Muscle of arm (tissue), 12 donors: ENCODE data around the gene SNCAIP. TPM values are rescaled to one million over a fixed set of nuclear protein-coding genes. Genes with fewer than 3 reads are reported as not detected.
A peak's percentile ranks its signal among the peaks of the same experiment; 100 is the strongest.
"Not testable (repeated sequence)": the region's sequence is repeated elsewhere in the genome, so short reads cannot be mapped to it uniquely, and the experiment has no call there.

ENCODE experiments used
- DNase-seq: peaks from one replicate; pipeline ENCODE4 v3.0.0-alpha.2; 2013
- polyA plus RNA-seq, 12 donors: library from polyadenylated mRNA; unstranded; fragments of 120-200 nt; gene quantifications; one replicate each; pipeline ENCODE4 v1.2.1, GENCODE V29; 2013; ENCODE audit not compliant: insufficient read length in 12 of 12

The SNCAIP gene
- polyA plus RNA-seq, 12 donors = 7.6 to 28.4 (median 10.9) TPM; not detected in 1

DNA sequence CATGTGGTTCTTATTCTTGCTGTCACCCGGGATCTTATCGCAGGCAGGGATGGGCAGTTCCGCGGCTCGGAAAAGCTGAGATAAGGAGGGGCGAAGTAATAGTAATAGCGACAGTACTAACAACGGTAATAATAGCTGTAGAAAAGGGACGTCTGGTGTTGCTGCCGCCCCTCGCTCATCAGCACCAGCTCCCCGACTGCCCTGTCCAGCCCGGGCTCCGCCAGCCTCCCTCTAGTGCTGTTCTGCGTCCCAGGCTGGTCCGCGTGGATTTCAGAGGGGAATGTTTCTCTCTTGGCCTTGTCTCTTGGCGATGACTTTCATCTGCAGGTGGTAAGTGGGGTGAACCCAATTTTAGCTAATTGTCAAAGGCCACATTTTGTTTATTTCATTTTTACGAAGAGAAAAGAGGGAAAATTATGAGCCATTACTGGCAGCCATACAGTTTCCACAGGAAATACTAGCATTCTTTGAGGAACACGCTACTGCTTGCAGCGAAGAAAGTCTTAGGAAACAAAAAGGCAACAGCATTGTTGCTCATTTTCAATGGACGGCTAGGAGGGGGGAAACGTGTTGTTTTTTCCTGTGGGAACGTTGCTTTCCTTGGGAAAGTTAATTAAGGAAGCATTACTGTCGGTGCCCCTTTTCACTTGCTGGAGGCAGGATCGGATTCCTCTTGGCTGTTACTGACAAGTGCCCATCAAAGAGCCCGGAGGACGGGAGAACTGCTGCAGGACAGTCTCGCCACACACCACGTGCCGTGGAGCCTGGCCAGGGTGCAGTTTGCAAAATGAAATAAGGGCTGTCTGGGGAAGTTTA lies 762 bp downstream of the SNCAIP start:
- peak; percentile 72 for DNase-seq

DNA sequence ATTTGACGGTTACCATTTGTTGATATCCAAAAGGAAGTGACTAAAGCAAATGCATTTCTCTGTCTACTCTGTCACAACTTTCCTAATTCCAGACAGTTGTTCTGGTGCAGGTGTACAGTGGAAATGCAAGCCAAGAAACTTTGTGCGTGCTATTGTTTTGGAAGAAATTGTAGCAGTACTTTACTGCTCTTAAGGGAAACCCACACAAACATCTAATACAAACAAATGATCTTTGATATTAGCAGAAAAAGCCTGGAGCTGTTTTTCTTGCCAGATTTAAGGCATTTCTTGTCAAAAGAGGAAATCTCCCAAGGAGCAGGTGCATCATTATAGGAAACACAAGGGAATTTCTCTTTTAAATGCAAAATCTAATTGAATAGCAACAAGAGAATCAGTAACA lies 2.0 kb downstream of the SNCAIP start:
- DNase-seq = peak; percentile 25

DNA sequence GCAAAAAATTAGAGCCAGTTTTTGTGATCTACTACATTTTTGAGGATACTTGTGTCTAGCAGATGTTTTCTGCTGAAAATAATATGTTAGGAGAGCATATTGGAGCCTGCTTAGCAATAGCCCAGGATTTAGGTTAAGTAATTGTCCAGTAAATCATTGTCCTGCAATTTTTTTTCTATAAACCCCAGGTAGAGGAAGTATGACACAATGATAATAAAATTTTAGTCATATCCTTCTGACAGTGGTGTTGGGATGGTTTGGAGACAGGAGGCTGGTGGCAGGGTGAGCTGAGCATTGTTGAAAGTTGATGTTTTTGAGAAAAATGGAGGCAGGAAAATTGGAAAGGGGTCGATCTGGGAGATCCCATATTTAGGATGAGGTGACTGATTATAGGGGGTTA lies 3.5 kb downstream of the SNCAIP start:
- no peak for DNase-seq

DNA sequence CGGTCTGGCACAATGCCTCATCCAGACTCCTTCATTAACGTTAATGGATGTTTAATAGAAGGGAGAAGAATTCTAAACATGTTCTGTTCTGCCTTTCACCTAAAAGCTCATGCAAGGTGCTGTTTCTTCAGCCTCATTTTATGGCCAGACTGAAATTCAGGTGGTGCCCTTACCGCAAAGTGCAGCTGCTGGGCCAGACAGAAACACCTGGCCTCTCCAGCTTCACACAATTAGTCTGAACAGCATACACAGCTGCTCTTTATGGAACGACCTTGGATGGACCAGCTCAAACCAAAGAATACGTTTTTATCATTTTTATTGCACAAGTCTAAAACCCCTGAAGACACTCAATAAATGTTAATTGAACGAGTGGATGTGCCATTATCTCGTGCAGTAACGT lies 4.6 kb downstream of the SNCAIP start:
- DNase-seq = no peak

DNA sequence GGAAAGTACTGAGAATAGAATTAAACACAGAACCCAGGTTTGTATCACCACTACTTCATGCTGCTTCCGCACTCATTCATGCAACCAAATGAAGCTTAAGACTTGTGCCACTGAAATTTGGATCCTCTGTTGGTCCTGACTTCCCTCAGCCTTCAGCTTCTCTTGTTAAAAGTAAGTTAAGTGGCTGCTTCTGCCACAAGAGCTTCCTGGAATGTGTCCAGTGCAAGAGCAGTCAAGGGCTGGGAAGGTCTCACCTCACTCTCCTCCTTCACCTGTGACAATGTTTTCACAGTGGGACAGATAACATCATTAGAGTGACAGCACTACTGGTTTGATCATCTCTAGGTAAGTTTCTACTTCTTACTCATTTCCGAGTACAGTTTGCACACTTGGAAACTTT lies 7.9 kb downstream of the SNCAIP start:
- DNase-seq = no peak

DNA sequence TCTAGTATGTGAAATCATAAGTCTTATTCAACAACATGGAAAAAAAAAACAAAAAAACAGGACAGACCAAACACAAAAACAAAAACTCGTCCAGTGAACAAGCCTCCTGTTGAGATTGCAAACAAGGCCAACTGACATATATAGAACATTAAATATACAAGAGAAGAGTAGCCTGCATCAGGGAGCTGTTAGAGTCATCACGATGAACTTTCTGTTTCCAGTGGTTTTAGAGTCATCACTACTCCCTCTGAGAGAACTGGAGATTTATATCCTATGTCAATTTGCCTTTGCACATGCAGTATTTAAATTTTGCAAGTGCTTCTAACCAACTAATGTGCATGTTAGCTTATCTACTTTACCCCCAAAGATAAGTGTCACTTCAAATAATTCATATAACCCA lies 9.9 kb downstream of the SNCAIP start:
- DNase-seq = no peak

DNA sequence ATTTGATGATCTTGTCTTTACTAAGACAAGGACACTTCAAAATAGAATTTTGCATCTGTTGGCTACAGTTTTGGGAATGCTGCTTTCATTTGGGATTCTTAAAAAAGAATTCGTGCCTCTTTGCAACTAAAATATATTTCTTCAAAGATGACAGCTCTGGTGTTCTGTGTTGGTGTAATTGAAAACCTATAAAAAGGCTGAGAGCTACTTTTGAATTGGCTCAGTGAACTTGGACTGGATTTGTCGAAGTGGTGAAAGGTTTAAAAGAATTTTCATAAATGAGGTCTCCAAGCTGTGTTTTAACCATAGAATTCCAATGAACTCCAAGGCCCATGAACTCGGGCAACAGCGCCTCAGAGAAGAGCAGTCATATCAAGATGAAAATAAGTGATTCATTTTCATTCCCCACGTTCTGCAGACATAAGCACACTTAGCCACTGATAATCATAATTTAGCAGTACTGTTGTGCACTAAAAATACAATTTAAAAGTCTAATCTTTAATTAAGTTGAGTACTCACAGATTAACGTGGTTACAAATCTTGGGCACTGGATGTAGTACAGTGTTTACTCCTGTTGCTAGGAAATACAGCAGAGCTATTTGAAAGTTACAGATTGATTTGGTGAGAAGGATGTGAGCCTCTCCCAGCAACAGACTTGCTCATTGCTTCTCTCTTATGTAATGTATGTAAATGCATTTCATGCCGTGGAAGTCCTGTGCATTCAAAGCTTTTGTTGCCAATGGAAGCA lies 10.9 kb downstream of the SNCAIP start:
- DNase-seq = no peak

DNA sequence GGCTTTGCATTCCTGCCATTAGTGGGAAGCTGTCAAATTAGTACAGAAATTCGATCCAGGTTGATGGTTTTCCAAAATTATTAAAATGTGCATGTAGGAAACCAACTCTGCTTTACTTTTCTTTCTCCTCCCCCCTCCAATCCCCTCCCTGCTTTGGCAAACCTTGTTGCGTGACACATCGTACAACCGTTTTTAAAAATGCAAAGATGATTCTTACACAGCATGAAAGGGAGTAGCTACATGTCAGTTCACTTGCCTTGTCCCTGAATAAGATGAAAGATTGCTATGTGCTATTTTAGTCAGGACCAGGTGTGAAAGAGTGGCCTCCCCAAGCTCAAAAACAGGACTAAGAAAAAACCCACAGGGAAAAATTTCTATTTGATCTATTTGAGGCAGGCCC lies 11.7 kb downstream of the SNCAIP start:
- no peak for DNase-seq

DNA sequence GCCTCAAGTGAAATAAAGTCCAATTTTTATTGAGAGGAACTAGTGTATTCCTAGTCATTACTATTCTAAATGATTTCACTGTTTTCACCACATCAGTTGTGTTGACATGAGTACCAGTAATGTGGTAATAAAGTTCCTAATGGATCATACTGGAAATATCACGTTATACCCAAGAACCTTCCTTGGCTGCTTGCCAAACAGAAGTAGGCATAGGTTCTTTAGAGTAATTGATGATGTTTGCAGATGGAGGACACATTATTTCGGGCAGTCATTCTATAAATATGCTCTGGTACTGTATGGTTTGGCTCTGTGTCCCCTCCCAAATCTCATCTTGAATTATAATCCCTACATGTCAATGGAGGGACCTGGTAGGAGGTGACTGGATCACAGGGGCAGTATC lies 15.1 kb downstream of the SNCAIP start:
- no peak for DNase-seq

DNA sequence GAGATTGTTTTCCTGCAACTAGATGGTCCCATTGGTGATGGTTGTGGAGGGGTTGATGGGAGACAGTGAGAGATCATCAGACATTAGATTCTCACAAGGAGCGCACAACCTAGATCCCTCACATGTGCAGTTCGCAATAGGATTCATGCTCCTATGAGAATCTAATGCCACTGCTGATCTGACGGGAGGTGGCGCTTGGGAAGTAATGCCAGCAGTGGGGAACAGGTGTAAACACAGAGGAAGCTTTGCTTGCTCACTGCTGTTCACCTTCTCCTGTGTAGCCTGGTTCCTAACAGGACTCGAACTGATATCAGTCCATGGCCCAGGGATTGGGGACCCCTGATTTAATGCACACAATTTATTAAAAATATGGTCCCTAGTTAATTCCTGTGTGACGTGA lies 18.8 kb downstream of the SNCAIP start:
- DNase-seq = no peak

DNA sequence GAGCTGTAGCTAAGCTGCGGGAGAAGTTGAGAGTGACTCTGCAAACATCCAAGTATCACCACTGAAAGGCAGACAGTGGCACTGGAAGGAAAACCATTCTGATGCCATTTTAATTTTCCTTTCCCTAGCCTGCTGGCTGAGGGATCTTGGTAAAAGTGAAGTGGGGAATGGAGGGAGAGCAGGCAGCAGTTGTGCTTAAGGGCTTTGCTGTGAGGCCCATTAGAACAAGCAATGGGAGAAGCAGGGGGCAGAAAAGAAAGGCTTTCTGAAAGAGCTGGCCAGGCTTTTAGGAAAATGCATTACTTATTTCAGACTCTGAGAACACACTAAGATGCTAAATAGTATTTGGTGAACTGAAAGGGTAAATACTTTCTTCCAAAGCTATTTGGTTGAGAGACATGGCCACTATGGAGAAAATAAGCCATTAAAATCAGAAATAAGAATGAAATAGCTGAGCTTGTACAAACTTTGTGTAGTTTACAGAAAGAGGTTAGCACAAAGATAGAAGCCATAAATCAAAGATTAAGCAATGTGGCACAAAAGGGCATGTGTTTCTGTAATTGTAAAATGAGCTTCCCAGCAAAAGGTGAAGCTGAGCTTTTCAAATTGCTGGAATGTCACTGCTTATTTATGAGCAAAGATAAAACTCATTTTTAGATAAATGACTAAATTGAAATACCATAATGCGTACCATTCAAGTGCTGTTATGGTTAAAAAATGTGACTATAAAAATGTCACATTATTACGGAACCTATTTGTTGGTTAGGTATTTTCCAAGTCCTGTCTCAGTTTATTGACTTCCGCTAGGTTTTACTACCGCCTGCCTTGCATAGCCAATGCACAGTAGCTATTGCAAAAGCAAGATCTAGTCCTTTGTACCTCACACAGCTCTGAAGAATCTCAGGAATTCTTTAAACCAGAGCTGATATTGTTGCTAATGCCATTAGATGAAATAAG lies 20.8 kb downstream of the SNCAIP start:
- no peak for DNase-seq

DNA sequence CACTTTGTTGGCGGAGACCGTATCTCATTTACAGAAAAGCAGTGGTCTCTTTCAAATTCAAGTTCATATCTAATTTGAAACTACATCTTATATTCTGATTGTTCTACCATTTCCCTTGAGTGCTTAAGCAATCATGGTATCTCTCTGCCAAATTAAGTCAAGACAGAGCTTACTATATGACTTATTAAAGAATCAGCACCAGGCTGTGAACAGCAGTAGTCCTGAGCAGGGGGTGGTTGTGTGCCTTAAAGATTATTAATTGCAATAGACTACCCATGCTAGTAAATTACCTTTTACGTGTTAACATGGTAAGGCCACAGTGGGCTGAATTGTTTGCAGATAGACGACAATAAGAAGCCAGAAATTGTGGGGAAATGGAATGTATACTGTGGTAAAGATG lies 21.5 kb downstream of the SNCAIP start:
- DNase-seq = no peak

DNA sequence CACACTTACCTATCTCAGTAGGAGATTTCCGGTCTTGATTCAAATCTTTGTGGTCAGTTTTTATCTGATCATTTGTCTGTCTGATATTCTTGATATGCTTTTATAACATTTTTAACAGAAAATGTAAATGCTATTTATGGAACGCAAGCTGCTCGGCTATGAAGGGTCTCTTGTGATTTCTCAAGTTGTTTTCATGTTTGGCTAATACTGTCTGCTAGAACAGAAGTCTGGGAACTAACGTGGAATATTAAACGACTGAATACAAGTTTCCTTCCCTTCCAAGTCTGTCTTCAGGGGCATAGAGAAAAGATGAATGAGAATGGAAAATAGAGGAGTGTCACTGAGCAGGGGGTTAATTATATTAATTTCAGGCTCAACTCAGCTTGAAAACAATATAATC lies 27.6 kb downstream of the SNCAIP start:
- DNase-seq = peak; percentile 34

DNA sequence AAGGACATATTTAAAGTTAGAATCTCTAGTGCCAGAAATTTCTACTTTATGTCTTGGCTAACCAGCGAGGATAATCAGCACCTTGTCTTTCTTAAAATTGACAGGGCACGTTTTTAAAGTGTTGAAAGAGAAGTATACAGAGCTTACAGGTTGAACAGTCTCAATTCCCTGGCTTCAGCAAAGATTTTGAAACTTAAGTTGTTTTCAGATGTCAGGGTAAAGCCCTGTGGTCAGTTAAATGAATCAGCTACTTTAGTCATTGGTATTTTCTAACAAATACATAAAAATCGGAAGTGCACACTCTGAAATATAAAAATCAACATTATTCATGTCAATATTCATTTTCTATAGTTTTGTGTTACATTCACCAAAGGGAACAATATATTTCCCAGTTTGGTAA lies 29.1 kb downstream of the SNCAIP start:
- DNase-seq = no peak

DNA sequence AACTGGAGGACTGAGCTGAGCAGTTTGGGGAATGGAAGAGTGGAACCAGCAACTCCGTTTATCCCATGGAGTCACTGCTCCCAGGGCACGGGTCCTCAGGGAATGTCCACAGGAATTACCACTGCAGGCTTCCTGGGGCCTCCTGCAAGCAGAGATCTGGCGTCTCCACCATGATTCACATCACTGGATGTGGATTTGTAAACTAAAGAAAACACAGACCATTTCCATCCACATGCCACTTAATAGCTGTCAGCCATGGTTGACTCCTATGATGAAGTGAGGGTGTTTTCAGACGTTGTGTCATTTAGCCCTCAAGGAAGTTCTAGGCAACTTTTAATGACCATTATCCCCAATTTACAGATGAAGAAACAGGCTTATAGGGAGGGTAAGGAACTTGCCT lies 30.2 kb downstream of the SNCAIP start:
- no peak for DNase-seq

DNA sequence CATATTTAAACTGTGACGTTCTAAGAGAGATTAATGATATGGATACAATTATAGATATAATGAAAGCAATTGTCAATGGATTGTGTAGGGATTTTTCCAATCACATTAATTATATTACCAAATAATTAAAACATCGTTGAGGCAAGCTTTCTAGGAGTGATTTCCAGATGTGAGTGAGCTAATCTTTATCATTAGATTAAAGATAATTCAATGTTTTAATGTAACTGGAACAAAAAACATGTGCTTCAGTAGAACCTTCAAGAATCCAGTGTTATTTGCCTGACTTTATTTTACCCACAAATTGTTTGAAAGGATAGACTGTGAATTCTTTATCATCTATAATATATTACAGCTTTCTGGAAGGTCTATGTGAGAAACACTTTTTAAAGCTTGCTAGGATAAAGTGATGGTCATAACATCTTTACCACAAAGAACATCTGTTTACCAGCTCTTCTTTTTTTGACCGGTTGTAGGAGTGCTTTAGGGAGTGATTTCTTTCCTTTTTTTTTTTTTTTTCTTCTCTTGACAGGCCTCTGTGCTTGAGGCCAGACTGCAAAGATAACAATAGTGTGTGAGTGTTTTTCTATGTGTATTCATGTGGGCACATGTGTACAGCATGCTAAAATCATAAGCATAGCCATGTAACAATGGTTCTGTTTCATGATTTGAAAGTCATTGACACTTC lies 35.0 kb downstream of the SNCAIP start:
- no peak for DNase-seq

DNA sequence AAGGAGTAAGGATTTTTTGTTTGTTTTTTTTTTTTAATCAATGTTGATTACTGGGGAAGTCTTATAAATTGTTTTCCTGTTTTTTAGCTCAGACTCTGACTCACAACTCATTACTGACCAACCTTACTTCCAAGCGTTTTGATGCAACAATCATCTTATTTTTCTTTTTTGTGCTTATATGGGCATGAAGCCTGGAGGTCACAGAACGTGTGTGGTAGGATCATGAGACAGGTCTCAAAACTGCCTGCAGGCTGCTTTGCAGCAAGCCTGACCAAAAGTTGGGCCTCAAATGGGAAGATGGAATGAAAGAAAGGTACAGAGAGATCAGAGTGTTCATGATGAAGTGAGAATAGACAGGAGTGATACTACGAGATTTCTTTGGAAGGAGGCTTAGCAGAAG lies 38.5 kb downstream of the SNCAIP start:
- DNase-seq = no peak

DNA sequence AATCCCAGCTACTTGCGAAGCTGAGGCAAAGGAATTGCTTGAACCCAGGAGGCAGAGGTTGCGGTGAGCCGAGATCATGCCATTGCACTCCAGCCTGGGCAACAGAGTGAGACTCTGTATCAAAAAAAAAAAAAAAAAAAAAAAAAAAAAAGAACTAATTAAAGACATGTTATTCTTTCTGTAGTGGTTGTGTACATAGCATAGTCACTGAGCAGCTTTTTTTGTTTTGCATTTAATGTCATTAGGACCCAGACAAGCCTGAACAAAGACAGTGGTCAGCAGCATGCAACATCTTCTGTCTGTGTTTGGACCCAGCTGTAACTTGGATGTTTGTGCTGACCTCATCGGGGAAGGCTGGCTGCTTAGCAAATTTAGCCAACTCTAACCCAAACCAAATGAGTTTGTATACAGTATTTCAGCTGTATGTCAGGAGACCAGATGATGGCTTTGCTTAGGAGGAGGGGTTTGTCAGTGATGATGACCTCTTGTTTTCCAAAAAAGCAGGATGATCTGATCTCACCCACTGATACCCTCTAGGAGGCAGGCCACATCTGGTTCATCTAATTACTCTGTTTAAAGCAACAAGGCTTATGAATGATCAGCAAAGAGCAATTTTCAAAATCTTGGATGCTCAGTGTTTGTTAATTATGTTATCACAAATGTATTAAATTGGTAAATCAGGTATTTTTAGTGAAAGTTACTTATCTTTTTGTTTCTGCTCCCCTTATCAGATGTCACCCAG lies 39.5 kb downstream of the SNCAIP start:
- no peak for DNase-seq

DNA sequence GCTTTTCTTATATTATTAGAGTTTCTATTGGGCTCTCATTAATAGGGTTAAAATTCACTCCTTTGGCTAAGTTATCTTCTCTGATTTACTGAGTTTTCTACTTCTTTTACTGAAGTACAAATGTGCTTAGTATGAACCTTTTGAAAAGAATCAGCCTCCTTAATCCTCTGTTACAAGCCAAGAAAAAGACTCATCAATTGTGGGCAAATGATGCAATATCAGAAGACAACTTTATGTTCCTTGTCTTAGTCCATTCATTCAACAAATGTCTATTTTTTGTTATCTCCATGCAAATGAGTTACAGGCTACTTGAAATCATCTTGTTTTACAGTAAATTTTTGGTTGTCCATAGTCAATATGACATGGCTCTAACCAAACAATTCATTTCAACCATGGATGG lies 40.3 kb downstream of the SNCAIP start:
- DNase-seq = no peak

DNA sequence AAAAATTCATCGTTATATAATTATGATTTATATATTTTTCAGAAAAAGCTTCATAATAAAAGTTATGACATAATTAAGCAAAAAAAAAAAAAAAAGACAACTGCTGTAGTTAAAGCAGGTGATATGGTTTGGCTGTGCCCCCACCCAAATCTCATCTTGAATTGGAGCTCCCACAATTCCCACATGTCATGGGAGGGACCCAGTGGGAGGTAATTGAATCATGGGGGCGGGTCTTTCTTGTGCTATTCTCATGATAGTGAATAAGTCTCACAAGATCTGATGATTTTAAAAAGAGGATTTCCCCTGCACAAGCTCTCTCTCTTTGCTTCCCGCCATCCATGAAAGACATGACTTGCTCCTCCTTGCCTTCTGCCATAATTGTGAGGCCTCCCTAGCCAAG lies 41.3 kb downstream of the SNCAIP start:
- not testable (repeated sequence) for DNase-seq

DNA sequence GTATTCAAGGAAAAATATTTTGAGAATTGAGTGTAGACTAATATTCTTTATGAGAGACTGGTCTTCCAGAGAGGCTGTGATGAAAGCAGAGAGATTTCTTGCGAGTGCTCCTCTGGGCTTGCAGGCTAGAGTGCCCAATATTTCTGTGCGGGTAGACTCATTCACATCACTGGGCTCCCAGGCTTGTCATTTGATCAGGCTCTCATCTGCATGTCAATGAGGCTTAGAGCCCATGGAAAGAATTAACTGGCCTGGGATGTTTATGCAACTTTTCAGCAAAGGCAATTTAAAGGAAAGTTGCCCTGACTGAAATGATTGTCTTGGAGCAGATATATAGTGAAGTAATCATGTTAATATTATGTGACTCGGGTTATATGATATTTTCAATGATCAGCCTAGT lies 42.3 kb downstream of the SNCAIP start:
- DNase-seq = no peak
